Measurements from ENCODE around the gene SLC36A3.

The SLC36A3 gene

DNA sequence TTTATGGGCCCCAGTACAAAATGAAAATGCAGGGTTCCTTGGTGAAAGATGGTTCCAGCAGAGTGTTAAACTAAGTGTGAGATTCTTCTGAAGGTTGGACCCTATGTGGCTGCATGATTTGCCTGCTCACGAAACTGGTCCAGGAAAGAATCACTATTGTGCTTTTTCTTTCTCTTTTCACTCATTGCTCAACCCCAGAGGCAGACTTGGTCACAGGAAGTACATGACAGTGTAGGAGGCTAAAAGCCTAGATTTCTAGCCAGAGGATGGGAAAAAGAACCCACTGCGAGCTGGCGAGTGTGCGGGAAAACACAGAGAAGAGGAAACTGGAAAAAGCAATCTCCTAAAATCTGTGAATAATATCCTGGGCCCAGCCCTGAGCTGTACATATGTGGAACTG, 25.2 kb upstream of the SLC36A3 start:
- no peaks in the 10 kb centered on the region for H3K9me3 ChIP-seq (ENCODE audit: control insufficient read depth, low read length)
- no peak overlapping the region for H2AFZ ChIP-seq
- no peak overlapping the region for H3K4me2 ChIP-seq (ENCODE audit: low read length)
- H3K4me3 ChIP-seq (ENCODE audit: low read depth, low read length) = no peak overlapping the region
- H3K79me2 ChIP-seq = no peaks in the 10 kb centered on the region
- no peaks in the 10 kb centered on the region for H3K27me3 ChIP-seq (ENCODE audit: control insufficient read depth, insufficient read depth, low read length)
- no peak overlapping the region for H3K27ac ChIP-seq
- H3K9ac ChIP-seq = no peak overlapping the region
- H3K36me3 ChIP-seq (ENCODE audit: control insufficient read depth, insufficient read depth, low read length) = no peaks in the 10 kb centered on the region
- TF ChIP-seq, protein P1, sequence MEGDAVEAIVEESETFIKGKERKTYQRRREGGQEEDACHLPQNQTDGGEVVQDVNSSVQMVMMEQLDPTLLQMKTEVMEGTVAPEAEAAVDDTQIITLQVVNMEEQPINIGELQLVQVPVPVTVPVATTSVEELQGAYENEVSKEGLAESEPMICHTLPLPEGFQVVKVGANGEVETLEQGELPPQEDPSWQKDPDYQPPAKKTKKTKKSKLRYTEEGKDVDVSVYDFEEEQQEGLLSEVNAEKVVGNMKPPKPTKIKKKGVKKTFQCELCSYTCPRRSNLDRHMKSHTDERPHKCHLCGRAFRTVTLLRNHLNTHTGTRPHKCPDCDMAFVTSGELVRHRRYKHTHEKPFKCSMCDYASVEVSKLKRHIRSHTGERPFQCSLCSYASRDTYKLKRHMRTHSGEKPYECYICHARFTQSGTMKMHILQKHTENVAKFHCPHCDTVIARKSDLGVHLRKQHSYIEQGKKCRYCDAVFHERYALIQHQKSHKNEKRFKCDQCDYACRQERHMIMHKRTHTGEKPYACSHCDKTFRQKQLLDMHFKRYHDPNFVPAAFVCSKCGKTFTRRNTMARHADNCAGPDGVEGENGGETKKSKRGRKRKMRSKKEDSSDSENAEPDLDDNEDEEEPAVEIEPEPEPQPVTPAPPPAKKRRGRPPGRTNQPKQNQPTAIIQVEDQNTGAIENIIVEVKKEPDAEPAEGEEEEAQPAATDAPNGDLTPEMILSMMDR (IDR thresholded peaks at IDR 0.05) = no peak
- no peaks in the 10 kb centered on the region for H3K4me1 ChIP-seq

DNA sequence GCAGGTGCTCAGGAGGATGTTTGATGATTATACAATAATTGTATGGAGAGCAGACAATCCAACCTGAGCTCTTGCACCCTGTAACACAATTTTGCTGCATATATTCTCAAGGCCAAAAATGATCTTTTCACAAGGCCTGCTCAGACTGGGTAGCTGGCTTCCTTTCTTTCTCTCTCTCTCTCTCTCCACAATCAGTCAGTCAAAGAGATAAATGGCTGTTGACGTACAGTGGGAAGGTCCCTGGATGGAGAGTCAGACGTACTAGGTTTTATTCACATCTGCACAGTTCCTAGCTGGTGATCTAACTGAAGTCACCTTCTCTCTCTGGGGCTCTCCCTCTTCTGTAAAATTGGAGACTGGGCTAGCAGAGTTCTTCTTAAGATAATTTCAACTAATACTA, 24.0 kb upstream of the SLC36A3 start:
- Histone ChIP-seq H3K79me2 (no peaks in the 10 kb centered on the region), H3K36me3 (ENCODE audit: control insufficient read depth, insufficient read depth, low read length) (no peaks in the 10 kb centered on the region), H3K9me3 (ENCODE audit: control insufficient read depth, low read length) (no peaks in the 10 kb centered on the region), H3K9ac (no peak overlapping the region), H2AFZ (no peak overlapping the region), H3K27ac (no peak overlapping the region), H3K4me2 (ENCODE audit: low read length) (no peak overlapping the region), H3K4me3 (ENCODE audit: low read depth, low read length) (no peak overlapping the region), H3K4me1 (no peaks in the 10 kb centered on the region), H3K27me3 (ENCODE audit: control insufficient read depth, insufficient read depth, low read length) (no peaks in the 10 kb centered on the region)
- TF ChIP-seq, protein P1 (IDR thresholded peaks at IDR 0.05) = no peak

DNA sequence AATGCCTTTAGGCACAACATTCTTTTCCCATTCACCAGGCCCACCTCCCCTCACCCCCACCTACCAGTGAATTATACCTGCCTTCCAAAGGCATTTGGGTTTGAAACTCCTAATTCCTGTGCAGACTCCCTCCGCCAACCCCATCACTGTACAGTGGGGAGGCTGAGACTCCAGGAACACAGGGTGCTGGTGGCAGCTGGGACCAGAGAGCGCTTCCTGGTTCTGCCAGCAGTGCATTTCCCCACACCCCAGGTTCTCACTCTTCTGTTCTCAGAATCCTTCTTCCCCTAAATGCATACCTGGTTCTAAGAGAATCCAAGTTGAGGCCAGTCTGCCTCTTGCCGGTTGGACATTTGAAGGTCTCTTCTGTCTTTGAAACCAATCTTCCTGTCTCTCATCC, 22.7 kb upstream of the SLC36A3 start:
- Histone ChIP-seq H2AFZ (no peak overlapping the region), H3K27ac (no peak overlapping the region), H3K79me2 (no peaks in the 10 kb centered on the region), H3K4me2 (ENCODE audit: low read length) (no peak overlapping the region), H3K27me3 (ENCODE audit: control insufficient read depth, insufficient read depth, low read length) (no peaks in the 10 kb centered on the region), H3K4me1 (no peaks in the 10 kb centered on the region), H3K9me3 (ENCODE audit: control insufficient read depth, low read length) (no peaks in the 10 kb centered on the region), H3K9ac (no peak overlapping the region), H3K4me3 (ENCODE audit: low read depth, low read length) (no peak overlapping the region), H3K36me3 (ENCODE audit: control insufficient read depth, insufficient read depth, low read length) (no peaks in the 10 kb centered on the region)
- TF ChIP-seq, protein P1 (IDR thresholded peaks at IDR 0.05) = no peak

DNA sequence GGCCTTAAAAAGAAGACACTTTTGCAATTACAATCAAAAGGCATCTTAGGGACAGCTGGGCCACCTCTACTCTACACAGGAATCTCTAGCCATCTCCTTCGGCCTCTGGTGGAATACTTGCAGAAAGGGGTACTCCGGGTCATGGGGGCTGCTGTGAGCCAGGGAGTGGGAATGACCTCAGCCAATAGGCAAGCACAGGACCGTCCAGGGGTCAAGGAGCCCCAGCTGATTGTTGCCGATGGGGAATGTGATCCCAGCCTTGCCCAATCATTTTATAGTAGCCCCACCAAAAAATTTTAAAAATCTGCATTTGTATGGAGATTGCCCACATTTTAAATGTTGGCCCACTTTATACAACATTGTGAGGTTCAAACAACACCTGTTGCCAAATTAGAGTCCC, 16.9 kb upstream of the SLC36A3 start:
- no peak overlapping the region for H3K4me3 ChIP-seq (ENCODE audit: low read depth, low read length)
- no peak overlapping the region for H3K27ac ChIP-seq
- H2AFZ ChIP-seq = no peak overlapping the region
- H3K9me3 ChIP-seq (ENCODE audit: control insufficient read depth, low read length) = no peaks in the 10 kb centered on the region
- no peaks in the 10 kb centered on the region for H3K4me1 ChIP-seq
- no peaks in the 10 kb centered on the region for H3K27me3 ChIP-seq (ENCODE audit: control insufficient read depth, insufficient read depth, low read length)
- H3K79me2 ChIP-seq = no peaks in the 10 kb centered on the region
- TF ChIP-seq, protein P1 (IDR thresholded peaks at IDR 0.05) = no peak
- H3K9ac ChIP-seq = no peak overlapping the region
- H3K36me3 ChIP-seq (ENCODE audit: control insufficient read depth, insufficient read depth, low read length) = no peaks in the 10 kb centered on the region
- H3K4me2 ChIP-seq (ENCODE audit: low read length) = no peak overlapping the region

DNA sequence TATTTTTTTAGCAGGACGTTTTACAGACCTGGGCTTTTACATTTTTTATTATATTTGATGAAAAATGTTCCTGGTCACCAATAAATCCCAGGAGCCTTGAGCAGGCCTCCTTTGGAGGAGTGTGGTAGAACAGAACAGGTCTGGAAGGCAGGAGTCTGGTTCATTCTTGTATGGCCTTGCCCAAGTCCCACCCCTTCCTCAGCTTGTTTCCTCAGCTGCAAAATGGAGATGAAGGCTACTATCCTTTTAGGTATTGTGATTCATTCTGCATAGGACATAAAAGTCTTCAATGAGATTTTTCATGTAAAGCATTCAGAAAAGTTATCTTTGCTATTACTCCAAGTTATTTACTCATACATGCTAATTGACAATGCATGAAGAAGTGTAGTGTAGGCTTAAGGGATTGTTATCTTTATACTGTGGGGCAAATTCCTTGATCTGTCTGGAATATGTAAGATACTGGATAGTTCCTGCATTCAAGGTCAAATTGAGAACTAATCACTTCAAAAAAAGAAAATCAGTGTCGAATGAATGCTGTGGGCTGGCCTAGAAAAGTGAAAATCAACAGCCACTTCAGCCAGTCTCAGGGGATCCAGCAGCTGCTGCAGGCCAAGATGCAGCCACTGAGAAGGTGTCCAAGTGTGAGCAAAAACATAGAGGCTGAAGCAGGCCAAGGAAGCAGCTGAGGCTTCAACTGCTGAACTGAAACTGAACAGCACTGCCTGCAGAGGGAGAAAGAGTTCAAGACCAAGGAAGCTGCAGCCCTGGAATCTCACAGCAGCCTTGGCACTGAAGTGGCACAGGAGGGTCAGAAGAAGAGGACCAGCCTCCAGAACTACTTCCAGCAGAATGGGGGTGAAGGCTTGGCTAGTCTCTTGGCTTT, 15.5 kb upstream of the SLC36A3 start:
- Histone ChIP-seq H3K4me3 (ENCODE audit: low read depth, low read length) (no peak overlapping the region), H3K9me3 (ENCODE audit: control insufficient read depth, low read length) (no peaks in the 10 kb centered on the region), H2AFZ (peak overlapping the region; percentile 55), H3K27ac (peak overlapping the region; percentile 17), H3K9ac (no peak overlapping the region), H3K4me2 (ENCODE audit: low read length) (no peak overlapping the region), H3K4me1 (no peaks in the 10 kb centered on the region), H3K36me3 (ENCODE audit: control insufficient read depth, insufficient read depth, low read length) (no peaks in the 10 kb centered on the region), H3K27me3 (ENCODE audit: control insufficient read depth, insufficient read depth, low read length) (no peaks in the 10 kb centered on the region), H3K79me2 (no peaks in the 10 kb centered on the region)
- TF ChIP-seq, protein P1 (IDR thresholded peaks at IDR 0.05) = peak; percentile 31

Measured in parathyroid adenoma (tissue), 2 donors.